Stimulated activated CD4-positive, alpha-beta T cell treated with anti-CD3 and anti-CD28 coated beads, Interleukin-15, amount 100 ng/mL, for 24 hours (primary cell): ENCODE results near the gene SRGAP2B.
"Not testable (repeated sequence)": the region's sequence is repeated elsewhere in the genome, so short reads cannot be mapped to it uniquely, and the experiment has no call there.

ENCODE experiments used
- DNase-seq: peaks from one replicate; pipeline ENCODE4 v3.0.0-alpha.2; 2020

Gene SRGAP2B

GRCh38 chr1:145036019-145036418 is 59.1 kb downstream of the SRGAP2B start:
- not testable (repeated sequence) for DNase-seq

DNA sequence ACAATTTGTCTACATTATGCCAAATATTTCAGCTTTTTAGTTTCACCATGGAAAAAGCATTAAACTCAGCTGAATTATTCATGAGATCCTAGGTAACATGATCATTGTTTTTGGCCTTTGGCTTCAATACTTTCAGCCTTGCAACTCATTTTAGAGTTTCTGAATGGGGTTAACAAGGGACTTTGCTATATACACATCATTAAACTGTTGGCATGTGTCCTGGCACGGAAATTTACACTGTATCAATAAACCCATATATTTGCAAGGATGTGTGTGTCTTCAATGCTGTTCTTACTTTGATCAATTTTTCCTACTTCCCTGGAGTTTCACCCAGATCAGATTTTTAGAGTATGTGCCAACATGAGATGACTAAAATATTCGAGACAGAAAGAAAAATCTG is 61.6 kb downstream of the SRGAP2B start:
- not testable (repeated sequence) for DNase-seq

DNA sequence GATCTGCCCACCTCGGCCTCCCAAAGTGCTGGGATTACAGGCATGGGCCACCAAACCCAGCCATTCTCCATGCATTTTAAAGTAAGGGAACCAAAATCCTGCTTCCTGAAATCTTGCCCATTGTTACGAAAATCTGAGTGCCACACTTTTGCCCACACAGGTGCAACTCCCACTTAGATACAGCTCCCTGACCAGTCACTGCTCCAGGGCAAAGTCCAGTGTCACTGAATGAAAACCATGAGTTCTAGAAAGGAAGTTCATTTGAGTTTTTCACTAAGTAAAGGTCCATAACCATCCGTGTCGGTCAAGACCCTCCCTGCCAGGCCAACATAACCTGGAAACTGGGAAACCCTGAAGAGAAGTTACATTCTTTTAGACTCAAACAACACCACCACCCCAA is 67.9 kb downstream of the SRGAP2B start:
- not testable (repeated sequence) for DNase-seq

DNA sequence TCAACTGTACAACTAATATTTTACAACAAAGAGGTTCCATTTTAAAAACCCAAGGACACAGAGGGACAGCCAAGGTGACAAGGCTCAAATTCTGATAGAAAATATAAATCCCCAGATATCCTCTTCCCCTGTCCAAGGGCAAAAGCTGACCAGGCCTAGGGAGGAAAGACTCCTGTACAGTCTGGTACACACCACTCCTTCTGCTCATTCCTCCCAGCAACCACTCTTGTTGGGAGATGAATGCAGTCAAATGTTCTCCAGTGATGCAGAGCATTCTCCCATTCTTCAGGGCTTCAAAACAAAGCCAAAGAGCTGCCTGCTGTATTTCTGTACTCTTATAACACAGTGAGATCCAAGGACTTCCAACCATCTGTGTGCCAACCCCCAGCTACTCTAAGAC is 69.8 kb downstream of the SRGAP2B start:
- not testable (repeated sequence) for DNase-seq

DNA sequence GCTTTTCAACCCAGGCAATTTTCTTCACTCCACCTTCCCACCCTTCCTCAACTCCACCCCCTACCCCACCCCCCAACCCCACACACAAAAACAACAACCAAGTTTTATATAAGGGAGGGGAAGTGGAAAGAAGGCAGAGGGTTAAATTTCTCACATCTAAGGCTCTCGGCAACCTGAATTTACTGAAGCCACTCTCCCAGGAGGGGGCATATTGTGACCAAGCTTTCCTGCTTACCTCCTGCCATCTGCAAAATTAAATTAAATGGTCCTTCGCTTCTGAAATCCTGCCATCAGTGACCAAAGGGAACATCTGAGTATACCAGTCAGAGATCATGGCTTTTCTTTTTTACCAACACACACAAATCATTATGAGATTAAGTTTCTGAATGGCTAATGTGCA is 72.9 kb downstream of the SRGAP2B start:
- not testable (repeated sequence) for DNase-seq

DNA sequence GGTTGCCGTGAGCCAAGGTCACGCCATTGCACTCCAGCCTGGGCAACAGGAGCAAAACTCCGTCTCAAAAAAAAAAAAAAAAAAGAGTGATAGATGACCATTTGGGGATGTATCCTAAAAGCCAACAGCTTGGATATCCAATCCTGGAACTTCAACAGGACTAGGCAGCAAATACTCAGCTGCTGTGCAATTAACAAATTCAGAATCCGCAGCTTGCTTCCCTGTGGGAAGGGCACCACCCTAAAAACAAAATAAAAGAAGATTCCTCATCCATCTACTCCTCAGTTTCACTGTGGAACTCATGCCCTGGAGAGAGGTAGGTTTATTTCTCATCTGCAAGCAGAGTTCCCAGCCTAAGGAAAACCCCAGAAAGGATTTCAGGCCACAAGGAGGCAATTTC is 73.4 kb downstream of the SRGAP2B start:
- not testable (repeated sequence) for DNase-seq

DNA sequence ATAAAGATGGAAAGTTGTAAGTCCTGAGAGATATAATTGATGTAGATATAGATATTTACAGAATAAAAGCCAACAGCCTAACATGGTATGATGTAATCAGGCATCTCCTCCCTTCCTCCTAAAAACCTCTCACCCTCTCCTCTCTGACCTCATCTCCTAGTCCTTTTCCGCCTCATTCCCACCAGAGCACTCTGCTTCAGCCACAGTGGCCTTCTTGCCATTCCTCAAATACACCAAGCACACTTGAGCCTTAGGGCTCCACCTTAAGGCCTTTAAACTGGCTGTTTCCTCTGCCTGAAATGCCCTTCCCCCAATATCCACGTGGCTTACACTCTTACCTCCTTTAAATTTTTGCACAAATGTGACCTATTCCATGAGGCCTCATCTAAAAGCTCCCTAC is 75.4 kb downstream of the SRGAP2B start:
- not testable (repeated sequence) for DNase-seq

DNA sequence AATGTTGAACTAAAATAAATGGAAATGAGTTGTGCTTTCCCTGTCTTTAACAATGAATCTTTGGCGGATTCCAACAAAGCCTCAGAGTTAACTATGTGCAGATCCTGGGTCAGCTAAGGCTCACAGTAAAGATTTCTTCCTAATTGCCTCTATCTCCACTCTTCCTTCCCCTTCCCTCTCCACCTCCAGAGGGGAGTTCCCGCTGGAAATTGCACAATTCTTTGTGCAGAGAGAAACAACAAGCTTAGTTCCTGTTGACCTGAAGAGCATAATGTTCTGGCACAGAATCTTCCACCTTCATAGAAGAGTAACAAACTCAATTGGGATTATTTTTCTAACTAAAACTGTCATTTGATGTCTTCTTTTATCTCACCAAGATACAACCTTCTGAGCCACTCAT is 77.4 kb downstream of the SRGAP2B start:
- DNase-seq: not testable (repeated sequence)

DNA sequence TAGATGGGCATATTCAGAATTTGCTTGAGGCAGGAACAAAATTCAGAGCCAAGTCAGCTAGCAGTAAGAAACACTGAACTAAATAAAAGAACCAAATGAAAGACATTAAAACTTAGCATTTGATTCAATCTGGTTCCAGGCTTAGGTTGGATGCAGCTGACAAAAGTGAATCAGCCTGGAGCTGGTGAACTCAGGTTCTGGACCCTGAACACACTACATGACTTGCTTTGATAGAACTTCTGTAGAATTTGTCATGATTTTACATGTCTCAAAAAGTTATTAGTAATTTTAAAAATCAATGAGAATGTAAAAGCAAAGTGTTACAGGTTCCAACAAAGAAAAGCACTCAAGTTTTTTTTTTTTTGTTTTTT is 78.7 kb downstream of the SRGAP2B start:
- DNase-seq: not testable (repeated sequence)

DNA sequence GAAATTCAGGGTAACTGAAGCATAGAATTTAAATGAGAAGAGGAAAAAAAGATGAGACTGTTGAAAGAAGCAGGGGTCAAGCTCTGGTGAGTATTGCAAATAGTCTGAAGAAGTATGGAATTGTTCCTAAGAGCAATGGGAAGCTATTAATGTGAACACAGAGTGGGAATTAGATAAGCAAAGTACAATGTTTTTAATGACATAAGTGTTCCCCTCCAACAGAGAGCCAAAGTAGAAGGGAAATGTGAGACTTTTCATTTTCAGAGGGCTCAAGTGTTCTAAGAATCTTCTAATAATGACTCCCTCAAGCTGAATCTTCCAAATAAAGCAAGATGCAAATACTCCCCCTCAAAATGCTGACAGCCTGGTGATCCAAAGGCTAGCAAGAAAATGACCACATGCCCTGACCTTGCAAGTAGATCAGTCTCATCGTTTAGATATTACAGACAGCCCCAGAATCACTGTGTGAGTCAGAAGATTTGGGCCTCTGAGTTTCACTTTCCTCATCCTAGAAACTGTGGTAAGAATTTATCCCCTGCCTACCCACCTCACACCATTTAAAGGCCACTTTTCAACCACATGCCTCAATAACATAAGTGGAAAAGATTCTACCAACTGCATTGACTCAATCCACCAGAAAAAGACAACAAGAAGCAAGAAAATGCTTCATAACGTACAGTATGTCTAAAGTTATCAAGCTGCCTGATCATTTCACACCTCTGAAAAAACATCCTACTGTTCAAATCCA is 79.2 kb downstream of the SRGAP2B start:
- DNase-seq: not testable (repeated sequence)

DNA sequence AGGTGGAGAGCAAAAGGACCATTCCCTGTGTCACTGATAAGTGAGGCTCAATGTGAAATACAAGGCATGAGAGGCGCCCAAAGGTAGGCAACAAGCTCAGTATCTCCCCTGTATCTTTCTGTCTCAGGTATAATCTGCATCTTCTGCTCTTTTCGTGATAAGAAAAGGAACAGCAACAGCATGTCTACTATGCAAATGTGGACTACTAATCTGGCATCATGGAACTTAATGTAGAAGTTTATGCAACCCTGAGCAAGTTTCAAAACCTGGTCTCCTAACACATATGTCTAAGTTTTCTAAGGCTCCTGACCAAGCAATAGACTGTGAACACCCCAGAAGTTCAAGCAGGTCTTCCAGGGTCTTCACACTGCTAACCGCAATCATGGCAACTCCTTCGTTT is 81.8 kb downstream of the SRGAP2B start:
- not testable (repeated sequence) for DNase-seq

DNA sequence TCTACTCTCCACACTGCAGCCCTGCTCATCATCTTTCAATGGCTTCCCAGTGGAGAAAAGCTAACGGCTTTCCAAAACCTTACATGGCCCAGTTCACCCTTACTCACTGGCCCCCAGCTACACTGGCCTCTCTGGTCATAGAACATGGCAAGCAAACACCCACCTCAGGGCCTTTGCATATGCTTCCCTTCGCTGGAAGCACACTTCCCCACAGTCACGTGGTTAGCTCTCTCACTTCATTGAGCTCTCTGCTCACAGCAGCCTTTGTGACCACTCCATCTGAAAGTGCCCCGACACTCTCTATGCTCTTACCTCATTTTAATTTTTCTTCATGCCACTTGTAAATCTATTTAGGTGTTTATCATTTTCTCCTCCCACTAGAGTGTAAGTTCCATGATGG is 83.3 kb downstream of the SRGAP2B start:
- not testable (repeated sequence) for DNase-seq

GRCh38 chr1:145010580-145010979 is 84.5 kb downstream of the SRGAP2B start:
- DNase-seq: not testable (repeated sequence)

DNA sequence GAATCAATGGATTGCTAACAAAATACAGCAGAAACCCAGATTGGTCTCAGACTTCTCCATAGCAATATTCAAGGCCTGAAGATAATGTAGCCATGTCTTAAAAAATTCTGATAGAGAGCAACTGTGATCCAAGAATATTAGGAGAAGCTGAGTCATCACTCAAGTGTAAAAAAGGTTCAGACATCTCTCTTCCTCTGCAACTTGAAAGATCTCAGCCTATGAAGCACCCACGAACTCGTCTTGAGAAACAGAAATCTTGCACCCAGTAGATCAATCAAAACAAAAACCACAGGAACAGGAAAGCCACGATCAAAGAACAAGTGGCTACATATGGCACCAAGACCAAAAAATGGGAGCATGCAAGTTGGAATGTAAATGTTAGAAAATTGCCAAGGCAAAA is 85.2 kb downstream of the SRGAP2B start:
- DNase-seq: peak; percentile 4

DNA sequence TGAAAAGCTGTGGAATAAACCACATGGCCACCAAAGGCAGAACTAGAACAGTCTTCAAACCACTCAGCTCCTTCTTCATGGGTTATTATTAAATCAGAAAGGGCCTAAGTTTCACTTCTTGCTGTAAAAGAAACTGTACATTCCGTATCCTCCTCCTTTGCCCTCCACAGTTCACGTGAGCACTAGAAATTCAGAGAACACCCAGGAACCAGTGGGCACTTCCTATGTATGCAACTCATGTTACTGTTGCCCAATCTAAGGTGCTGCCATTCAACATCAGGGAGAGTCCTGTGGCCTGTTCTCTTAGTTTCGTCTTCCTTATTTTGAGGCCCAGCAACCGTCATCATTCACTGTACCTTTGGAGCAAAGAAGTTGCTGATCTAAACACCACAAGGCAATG is 86.7 kb downstream of the SRGAP2B start:
- DNase-seq: not testable (repeated sequence)

- not testable (repeated sequence) for DNase-seq
These were observed 90.0 kb downstream of the SRGAP2B start for GRCh38 chr1:145005142-145005541.

DNA sequence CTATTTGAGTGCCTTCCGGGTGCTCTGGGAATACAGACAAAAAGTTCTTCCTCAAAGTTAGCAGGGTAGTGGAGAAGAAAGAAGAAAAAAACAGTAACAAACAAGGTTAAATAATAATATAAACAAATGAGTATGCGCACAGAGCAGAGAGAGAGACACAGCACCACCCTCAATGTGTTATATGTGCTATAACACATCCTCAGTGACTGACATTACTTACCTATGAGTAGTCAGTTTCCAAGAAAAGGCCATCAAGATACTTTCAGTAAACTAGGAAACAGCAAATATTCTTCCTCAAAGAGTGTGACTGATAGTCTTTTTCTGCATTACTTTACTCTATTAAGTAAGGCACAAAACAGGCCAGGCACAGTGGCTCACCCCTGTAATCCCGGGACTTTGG is 93.7 kb downstream of the SRGAP2B start:
- DNase-seq: not testable (repeated sequence)

DNA sequence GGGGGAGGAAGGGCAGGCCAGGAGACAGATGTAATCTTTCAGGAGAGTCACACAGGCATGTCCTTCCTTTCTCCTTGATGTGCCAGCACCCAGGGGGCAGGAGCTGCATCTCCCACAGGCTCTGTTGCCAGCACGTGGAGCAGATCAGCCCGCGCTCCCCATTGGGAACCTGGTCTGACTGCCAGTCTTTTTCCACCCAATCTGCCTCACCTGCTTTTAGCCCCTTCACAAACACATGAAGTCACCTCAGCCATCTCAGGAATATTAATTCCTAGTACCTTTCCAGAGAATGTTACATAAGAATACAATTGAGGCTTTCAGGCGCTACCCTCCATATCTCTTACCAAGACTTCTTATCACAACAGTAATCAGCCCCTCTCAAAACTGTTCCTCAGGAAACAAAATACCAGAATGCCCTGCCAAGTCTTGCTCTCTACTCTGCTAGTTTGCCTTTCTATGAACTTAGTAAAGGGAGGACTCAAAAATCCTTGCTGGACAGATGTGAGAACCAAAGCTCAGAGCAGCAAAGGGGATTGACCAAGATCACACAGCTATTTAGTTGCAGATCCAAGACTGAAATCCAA is 94.3 kb downstream of the SRGAP2B start:
- DNase-seq: not testable (repeated sequence)

DNA sequence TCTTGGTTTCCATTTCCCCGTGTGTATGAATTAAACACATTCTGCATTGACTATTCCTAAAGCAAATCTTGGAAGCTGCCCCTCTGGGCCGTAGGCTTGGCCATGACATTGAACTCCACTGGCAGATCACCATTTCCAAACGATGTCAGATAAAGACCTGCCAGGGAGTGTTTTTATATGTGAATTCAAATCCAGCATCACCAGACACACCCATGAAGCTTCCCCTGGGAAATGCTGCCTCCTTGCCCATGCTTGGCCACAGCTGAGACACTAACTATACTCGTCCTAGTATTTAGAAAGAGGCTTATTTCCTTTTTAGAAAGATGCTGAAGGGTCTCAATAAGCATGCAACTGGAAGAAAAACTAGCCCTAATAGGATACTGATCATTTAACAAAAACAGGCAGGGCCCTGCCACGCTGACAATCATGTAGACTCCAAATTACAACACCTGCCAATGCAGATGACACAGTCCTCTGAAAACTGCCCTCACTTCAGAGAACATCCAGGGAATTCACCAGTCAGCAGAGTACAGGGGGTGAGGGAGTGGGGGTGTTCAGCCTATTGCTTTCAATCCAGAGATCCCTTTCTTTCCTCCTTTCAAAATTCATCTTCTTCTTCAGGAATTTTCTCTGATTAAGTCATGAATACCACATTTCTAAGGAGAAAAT is 94.9 kb downstream of the SRGAP2B start:
- not testable (repeated sequence) for DNase-seq

DNA sequence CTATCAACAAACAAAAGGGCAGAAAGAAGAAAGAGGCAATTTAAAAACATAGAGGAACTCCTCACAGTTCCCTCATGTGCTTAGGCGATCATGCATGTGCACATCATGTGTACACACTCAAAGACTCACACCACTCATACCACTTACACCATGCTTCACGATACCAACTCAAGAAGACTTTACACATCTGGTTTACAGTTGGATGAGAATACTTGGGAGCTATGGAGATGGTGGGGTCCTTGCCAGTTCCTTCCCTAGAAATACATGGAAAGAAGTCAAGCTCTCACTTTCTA is 96.2 kb downstream of the SRGAP2B start:
- DNase-seq: not testable (repeated sequence)

GRCh38 chr1:144998134-144998980 is 96.8 kb downstream of the SRGAP2B start:
- not testable (repeated sequence) for DNase-seq

DNA sequence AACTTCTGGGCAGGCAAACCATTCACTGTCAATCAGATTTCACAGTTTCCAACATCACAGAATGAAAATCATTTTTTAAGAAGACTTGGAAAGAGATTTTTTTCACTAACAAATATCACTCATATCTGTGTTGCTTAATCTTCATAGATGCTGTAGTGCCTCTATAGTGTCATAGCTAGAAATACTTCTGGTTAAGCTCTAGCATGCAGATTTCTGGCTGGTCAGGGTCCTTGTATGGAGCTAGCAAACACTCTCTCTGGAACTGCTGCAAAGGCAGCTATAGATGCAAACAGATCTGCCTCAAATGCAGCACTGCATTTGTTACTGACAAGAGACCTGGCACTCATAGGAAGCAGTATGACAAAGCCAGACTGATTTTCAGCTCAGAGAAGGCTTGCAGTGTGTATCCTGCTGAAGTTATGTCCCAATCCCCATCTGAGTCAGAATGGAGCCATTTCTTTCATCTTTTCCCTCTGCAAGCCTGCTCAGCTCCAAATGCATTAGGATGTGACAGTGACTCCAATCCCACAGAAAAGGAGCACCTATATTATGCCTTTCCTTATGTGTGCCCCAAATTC is 99.2 kb downstream of the SRGAP2B start:
- not testable (repeated sequence) for DNase-seq

DNA sequence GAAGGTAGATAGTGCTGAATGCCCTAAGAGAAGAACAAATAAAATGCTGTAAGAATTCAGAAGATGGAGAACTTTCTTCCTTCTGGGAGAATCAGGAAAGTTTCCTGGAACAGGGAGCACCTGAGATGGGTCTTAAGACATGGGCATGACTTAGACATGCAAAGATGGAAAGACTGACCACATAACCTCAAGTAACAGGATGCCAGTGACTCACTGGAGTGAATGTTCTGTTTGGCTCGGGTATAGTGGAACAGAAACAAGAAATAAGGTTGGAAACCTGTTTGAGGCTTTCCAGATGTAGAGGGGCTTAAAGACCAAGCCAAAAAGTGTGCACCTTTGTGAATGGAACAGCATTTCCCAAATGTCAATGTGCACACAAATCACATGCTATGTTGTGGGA is 102.2 kb downstream of the SRGAP2B start:
- not testable (repeated sequence) for DNase-seq
